Activated gamma-delta T cell treated with anti-CD3 and anti-CD28 coated beads, Interleukin-2, amount 50 U/mL, for 16 hours (primary cell): ENCODE data around the gene HBQ1.
"Not testable (repeated sequence)": the region's sequence is repeated elsewhere in the genome, so short reads cannot be mapped to it uniquely, and the experiment has no call there.

Source experiments
- DNase-seq: peaks from one replicate; pipeline ENCODE4 v3.0.0-alpha.2; 2020; ENCODE audit warnings: low read depth

The HBQ1 gene

GRCh38 chr16:211631-212180 is 31.4 kb downstream of the HBQ1 start:
- DNase-seq: not testable (repeated sequence)

GRCh38 chr16:212999-213398 is 32.7 kb downstream of the HBQ1 start:
- DNase-seq: no peak

- DNase-seq: no peak
Measured at GRCh38 chr16:220021-220420, 39.8 kb downstream of the HBQ1 start.

- no peak for DNase-seq
Measured at GRCh38 chr16:228151-228851, 48.0 kb downstream of the HBQ1 start.

- DNase-seq: peak; percentile 77
Measured at GRCh38 chr16:228852-229730, 48.8 kb downstream of the HBQ1 start, which contains the start of gene LUC7L. Gene LUC7L, minus strand, starts transcription at chr16:229449. Its CDS starts 110 bp downstream, at chr16:229339.

- no peak for DNase-seq
Measured at GRCh38 chr16:229731-230281, 49.5 kb downstream of the HBQ1 start.

- DNase-seq: not testable (repeated sequence)
Measured at GRCh38 chr16:230351-230750, 50.1 kb downstream of the HBQ1 start.
